ENCODE data around the gene ZNF746.

GRCh38 chr7:149430192-149430591 lies 67.4 kb downstream of the ZNF746 start:
- TF ChIP-seq ZBTB8A (tag by site-specific recombination; IDR thresholded peaks at IDR 0.05) (no peak), ZNF280D (tag by site-specific recombination; IDR thresholded peaks at IDR 0.05) (no peak), ZNF76 (tag by site-specific recombination; IDR thresholded peaks at IDR 0.05; ENCODE audit: borderline replicate concordance, low read depth) (no peak), TCF7L2 (IDR thresholded peaks at IDR 0.05; ENCODE audit: borderline replicate concordance, low read depth, low read length) (no peak)
- TF ChIP-seq, protein P1, sequence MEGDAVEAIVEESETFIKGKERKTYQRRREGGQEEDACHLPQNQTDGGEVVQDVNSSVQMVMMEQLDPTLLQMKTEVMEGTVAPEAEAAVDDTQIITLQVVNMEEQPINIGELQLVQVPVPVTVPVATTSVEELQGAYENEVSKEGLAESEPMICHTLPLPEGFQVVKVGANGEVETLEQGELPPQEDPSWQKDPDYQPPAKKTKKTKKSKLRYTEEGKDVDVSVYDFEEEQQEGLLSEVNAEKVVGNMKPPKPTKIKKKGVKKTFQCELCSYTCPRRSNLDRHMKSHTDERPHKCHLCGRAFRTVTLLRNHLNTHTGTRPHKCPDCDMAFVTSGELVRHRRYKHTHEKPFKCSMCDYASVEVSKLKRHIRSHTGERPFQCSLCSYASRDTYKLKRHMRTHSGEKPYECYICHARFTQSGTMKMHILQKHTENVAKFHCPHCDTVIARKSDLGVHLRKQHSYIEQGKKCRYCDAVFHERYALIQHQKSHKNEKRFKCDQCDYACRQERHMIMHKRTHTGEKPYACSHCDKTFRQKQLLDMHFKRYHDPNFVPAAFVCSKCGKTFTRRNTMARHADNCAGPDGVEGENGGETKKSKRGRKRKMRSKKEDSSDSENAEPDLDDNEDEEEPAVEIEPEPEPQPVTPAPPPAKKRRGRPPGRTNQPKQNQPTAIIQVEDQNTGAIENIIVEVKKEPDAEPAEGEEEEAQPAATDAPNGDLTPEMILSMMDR (tag by site-specific recombination; IDR thresholded peaks at IDR 0.05): no peak
